Lower leg skin (tissue), 4 donors: ENCODE measurements around the gene TSC22D3. TPM values are rescaled to one million over a fixed set of nuclear protein-coding genes. Genes with fewer than 3 reads are reported as not detected.

ENCODE experiments used
- DNase-seq, 2 donors: peaks; one replicate each; pipeline ENCODE4 v3.0.0-alpha.2; 2019; ENCODE audit warnings: low spot score in 2 of 2
- H3K4me3 ChIP-seq: fragments of 200-600 bp; sonication (generic); 2 replicates; pipeline ENCODE4 v1.5.1; 2017; ENCODE audit warnings: mild to moderate bottlenecking, low read depth; ENCODE audit not compliant: poor library complexity, severe bottlenecking
- CTCF ChIP-seq, 3 donors: fragments of 450-650 bp; IDR thresholded peaks; one replicate each; pipeline ENCODE4 v1.5.1; 2016; ENCODE audit warnings: antibody characterized with exemption in 3 of 3, mild to moderate bottlenecking in 3 of 3, moderate library complexity in 2 of 3
- POLR2A ChIP-seq, 2 donors: fragments of 450-650 bp; IDR thresholded peaks; one replicate each; pipeline ENCODE4 v1.6.1; 2016 to 2017; ENCODE audit warnings: antibody characterized with exemption in 2 of 2, mild to moderate bottlenecking in 1 of 2, moderate library complexity in 1 of 2
- WGBS, 2 donors: methylation state at CpG; one replicate each; pipeline ENCODE4 v1.1.5; 2018; 5-methylcytosine and 5-hydroxymethylcytosine counted together
- intact Hi-C: fragments of 100-400 bp; cut with DNase I; formaldehyde crosslinking; loops from one replicate; pipeline ENCODE4 v1.15.0; 2023; ENCODE audit warnings: low total_unique reads
- total RNA-seq, 4 donors: library from RNA; depleted of rRNA; stranded (reverse); fragments of >200 nt; gene quantifications; one replicate each; pipeline ENCODE4 v1.1.0, GENCODE V29; 2016

The TSC22D3 gene
- total RNA-seq, 4 donors from 2014 or later = 474 to 1,005 (median 756) TPM

GRCh38 chrX:107667426-107667825 lies 108.2 kb downstream of the TSC22D3 start:
- H3K4me3 ChIP-seq = no peak overlapping the region
- no peak for DNase-seq
- WGBS, 2 donors = 52 to 100% methylated on average over 1 of the region's 1 CpG
- TF ChIP-seq POLR2A (IDR thresholded peaks at IDR 0.05) (no peak), CTCF (IDR thresholded peaks at IDR 0.05) (no peak)
- intact Hi-C loops = no loop called here

GRCh38 chrX:107666931-107667330 lies 108.7 kb downstream of the TSC22D3 start:
- TF ChIP-seq POLR2A (IDR thresholded peaks at IDR 0.05) (no peak), CTCF (IDR thresholded peaks at IDR 0.05) (no peak)
- H3K4me3 ChIP-seq = no peak overlapping the region
- DNase-seq = no peak
- WGBS, 2 donors = 93 to 100% methylated on average over 1 of the region's 1 CpG
- intact Hi-C loops = no loop called here

Other genes starting within 250 kb of the TSC22D3 start
- gene PRPS1, start 147.3 kb downstream of the TSC22D3 start, total RNA-seq = 10 to 100 TPM in 1 of 4 donors, 1 to 10 TPM in 3; 7.1 to 10.8 (median 8.0) TPM
- gene NCBP2L, start 1.9 kb upstream of the TSC22D3 start, total RNA-seq = under 1 TPM in 2 of 4 donors, not detected in 2; 0.23 to 0.32 TPM
- gene MID2, start 50.1 kb upstream of the TSC22D3 start, total RNA-seq = 10 to 100 TPM; 50.7 to 61.3 (median 55.6) TPM
- gene TEX13B, start 206.6 kb upstream of the TSC22D3 start, total RNA-seq = not detected